Fibroblast of lung (primary cell): Measurements from ENCODE around the gene WWC2.

ENCODE experiments used
- EZH2 ChIP-seq: IDR thresholded peaks from 2 replicates; pipeline ENCODE4 v1.5.1; 2012; ENCODE audit warnings: low read length, control low read depth, mild to moderate bottlenecking; ENCODE audit errors: missing control alignments
- TF ChIP-seq, protein P1 (sequence below), 2 donors: IDR thresholded peaks in 1 of 2; conservative IDR thresholded peaks in 1 of 2; 1 replicate in 1 of 2; 2 replicates in 1 of 2; pipeline ENCODE4 v1.5.1; 2011 to 2012; ENCODE audit warnings: low read length in 2 of 2, control low read depth in 1 of 2, inconsistent platforms in 1 of 2, low read depth in 1 of 2, mild to moderate bottlenecking in 1 of 2

DNA sequence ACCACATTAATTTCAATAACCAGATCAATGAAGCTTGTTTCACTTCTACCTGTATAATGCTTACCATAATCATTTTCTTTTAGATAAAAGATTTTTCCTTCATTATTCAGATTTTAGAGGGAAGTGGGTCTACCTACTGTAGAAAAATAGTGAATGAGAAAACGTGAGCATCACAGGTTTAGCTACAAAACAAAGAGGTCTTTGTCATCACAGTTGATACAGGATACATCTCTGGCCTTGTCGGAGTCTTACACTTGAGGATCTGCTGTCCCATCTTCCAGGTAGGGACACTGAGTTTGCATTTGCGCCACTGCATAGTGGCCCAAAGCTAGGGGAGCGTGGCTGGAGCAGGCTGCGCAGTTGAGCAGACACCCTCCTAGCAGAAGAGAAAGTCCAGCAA lies 222.5 kb downstream of the WWC2 start:
- TF ChIP-seq, protein P1, sequence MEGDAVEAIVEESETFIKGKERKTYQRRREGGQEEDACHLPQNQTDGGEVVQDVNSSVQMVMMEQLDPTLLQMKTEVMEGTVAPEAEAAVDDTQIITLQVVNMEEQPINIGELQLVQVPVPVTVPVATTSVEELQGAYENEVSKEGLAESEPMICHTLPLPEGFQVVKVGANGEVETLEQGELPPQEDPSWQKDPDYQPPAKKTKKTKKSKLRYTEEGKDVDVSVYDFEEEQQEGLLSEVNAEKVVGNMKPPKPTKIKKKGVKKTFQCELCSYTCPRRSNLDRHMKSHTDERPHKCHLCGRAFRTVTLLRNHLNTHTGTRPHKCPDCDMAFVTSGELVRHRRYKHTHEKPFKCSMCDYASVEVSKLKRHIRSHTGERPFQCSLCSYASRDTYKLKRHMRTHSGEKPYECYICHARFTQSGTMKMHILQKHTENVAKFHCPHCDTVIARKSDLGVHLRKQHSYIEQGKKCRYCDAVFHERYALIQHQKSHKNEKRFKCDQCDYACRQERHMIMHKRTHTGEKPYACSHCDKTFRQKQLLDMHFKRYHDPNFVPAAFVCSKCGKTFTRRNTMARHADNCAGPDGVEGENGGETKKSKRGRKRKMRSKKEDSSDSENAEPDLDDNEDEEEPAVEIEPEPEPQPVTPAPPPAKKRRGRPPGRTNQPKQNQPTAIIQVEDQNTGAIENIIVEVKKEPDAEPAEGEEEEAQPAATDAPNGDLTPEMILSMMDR (conservative IDR thresholded peaks at IDR 0.05 in 1 of 2, IDR thresholded peaks at IDR 0.05 in 1 of 2; ENCODE audit: low read depth in 1 of 2, low read length in 2 of 2): no peak
- no peak for TF ChIP-seq EZH2
